ENCODE results near the gene LIF. TPM values are rescaled to one million over a fixed set of nuclear protein-coding genes. Genes with fewer than 3 reads are reported as not detected.

Gene LIF
- polyA plus RNA-seq, 2 of the 4 experiments (the other 2 are of a cell fraction): 40.7 to 54.5 TPM

- H3K9me3 ChIP-seq: peaks cover 8% of the 10 kb centered on the region; the same call in 2 of the 3 replicates
- 0 out of 2 replicates have a peak, but pooled peaks have one; percentile 3 for TF ChIP-seq TP53 (CRISPR knock-in tag; IDR thresholded peaks at IDR 0.05)
- TF ChIP-seq E2F6 (IDR thresholded peaks at IDR 0.05; ENCODE audit: borderline replicate concordance, low read depth): no peak
- peak; percentile 52; the same call in 1 of the 2 replicates for TF ChIP-seq FOSB (CRISPR knock-in tag; IDR thresholded peaks at IDR 0.05)
- TF ChIP-seq TFCP2L1 (CRISPR knock-in tag; IDR thresholded peaks at IDR 0.05): peak; percentile 46; the same call in 1 of the 2 replicates
- no peak for TF ChIP-seq KDM1A (IDR thresholded peaks at IDR 0.05; ENCODE audit: low read depth)
- peak; percentile 58; the same call in 1 of the 2 replicates for TF ChIP-seq HOXA7 (CRISPR knock-in tag; IDR thresholded peaks at IDR 0.05)
- no peak for TF ChIP-seq SREBF2 (IDR thresholded peaks at IDR 0.05)
- TF ChIP-seq ZC3H11A (IDR thresholded peaks at IDR 0.05): no peak
- 0 out of 2 replicates have a peak, but pooled peaks have one; percentile 24 for TF ChIP-seq HOXB13 (CRISPR knock-in tag; IDR thresholded peaks at IDR 0.05; ENCODE audit: low read depth)
- TF ChIP-seq FOSL2 (IDR thresholded peaks at IDR 0.05): no peak
- no peak for TF ChIP-seq FOSL2 (CRISPR knock-in tag; IDR thresholded peaks at IDR 0.05)
- TF ChIP-seq RARB (CRISPR knock-in tag; IDR thresholded peaks at IDR 0.05): peak; percentile 77
- TF ChIP-seq BHLHE40 (IDR thresholded peaks at IDR 0.05; ENCODE audit: low read depth, low read length): no peak
- no peak for TF ChIP-seq RFX5 (IDR thresholded peaks at IDR 0.05)
- H3K27ac ChIP-seq: peak overlapping the region; percentile 95 to 100
- ChIA-PET CTCF (interaction anchor here (0.6 to 1.7 kb wide), 3 partner anchors 58 to 192 kb away, joined by 3 to 7 read pairs (median 5); no protein-coding TSS in a partner anchor), POLR2A (interaction anchor here (1.1 to 2.7 kb wide), 4 partner anchors 9 to 226 kb away, joined by 3 to 47 read pairs (median 12); no protein-coding TSS in a partner anchor)
- DNase-seq (ENCODE audit: low read depth in 1 of 2, low spot score in 1 of 2) (no peak), FAIRE-seq (no peak), ATAC-seq (no peak)
- no peak overlapping the region for H3K4me3 ChIP-seq
- H3K4me2 ChIP-seq: peak overlapping the region; percentile 62
- peaks cover 60% of the 10 kb centered on the region for H3K4me1 ChIP-seq
Observed at GRCh38 chr22:30197389-30197788, 49.2 kb downstream of the LIF start.

- ATAC-seq: peak in 1 of 2 experiments; percentile 16; a peak in 3 of 6 replicates
- Histone ChIP-seq H3K27ac (peak overlapping the region; percentile 95 to 100), H3K4me1 (peaks cover 64% of the 10 kb centered on the region), H3K9me3 (peaks cover 7% of the 10 kb centered on the region; the same call in 2 of the 3 replicates), H3K4me2 (peak overlapping the region; percentile 62), H3K4me3 (no peak overlapping the region)
- no peak for TF ChIP-seq ZFP36 (IDR thresholded peaks at IDR 0.05; ENCODE audit: borderline replicate concordance, partially characterized antibody)
- TF ChIP-seq HOXB5 (CRISPR knock-in tag; IDR thresholded peaks at IDR 0.05): peak; percentile 40; the same call in 1 of the 2 replicates
- TF ChIP-seq FOSB (CRISPR knock-in tag; IDR thresholded peaks at IDR 0.05): no peak
- TF ChIP-seq NFE2L2 (conservative IDR thresholded peaks at IDR 0.05; ENCODE audit: low read length): 0 out of 2 replicates have a peak, but pooled peaks have one; percentile 5
- TF ChIP-seq HOXA7 (CRISPR knock-in tag; IDR thresholded peaks at IDR 0.05): peak; percentile 71; the same call in 1 of the 2 replicates
- TF ChIP-seq ZSCAN20 (CRISPR knock-in tag; IDR thresholded peaks at IDR 0.05): peak; percentile 61; the same call in 1 of the 2 replicates
- TF ChIP-seq ATOH8 (CRISPR knock-in tag; IDR thresholded peaks at IDR 0.05; ENCODE audit: low read depth): peak; percentile 67; the same call in 1 of the 2 replicates
- no peak for TF ChIP-seq RFX5 (IDR thresholded peaks at IDR 0.05)
- TF ChIP-seq HOXB13 (CRISPR knock-in tag; IDR thresholded peaks at IDR 0.05; ENCODE audit: low read depth): peak; percentile 79
- TF ChIP-seq HEYL (CRISPR knock-in tag; IDR thresholded peaks at IDR 0.05): peak; percentile 15; the same call in 1 of the 2 replicates
- peak in 1 of 2 experiments; percentile 14; a peak in 1 of 5 replicates for TF ChIP-seq JUN (IDR thresholded peaks at IDR 0.05)
- TF ChIP-seq CBX2 (IDR thresholded peaks at IDR 0.05; ENCODE audit: borderline replicate concordance, low read depth): no peak
- no peak for TF ChIP-seq ZC3H11A (IDR thresholded peaks at IDR 0.05)
- TF ChIP-seq TP53 (CRISPR knock-in tag; IDR thresholded peaks at IDR 0.05): 0 out of 2 replicates have a peak, but pooled peaks have one; percentile 56
- peak; percentile 73; the same call in 1 of the 2 replicates for TF ChIP-seq ZNF302 (CRISPR knock-in tag; IDR thresholded peaks at IDR 0.05)
- CTCF ChIA-PET: interaction anchor here (0.6 to 2.0 kb wide), 6 partner anchors 19 to 191 kb away, joined by 3 to 8 read pairs (median 3); no protein-coding TSS in a partner anchor
- POLR2A ChIA-PET: interaction anchor here (0.6 to 2.7 kb wide), 10 partner anchors 10 to 227 kb away, joined by 3 to 47 read pairs (median 6); partner anchors contain the start of gene RNF215
- FAIRE-seq: no peak
- 4% methylated on average over 2 of the region's 2 CpGs for WGBS (ENCODE audit: missing lambda C conversion rate)
- no peak for DNase-seq (ENCODE audit: low read depth in 1 of 2, low spot score in 1 of 2)
Observed at GRCh38 chr22:30196880-30197336, 49.7 kb downstream of the LIF start.

All from A549 (cell line).